Gastrocnemius medialis (tissue), 4 donors: Measurements from ENCODE around the gene CENPK. TPM values are rescaled to one million over a fixed set of nuclear protein-coding genes. Genes with fewer than 3 reads are reported as not detected.
"Not testable (repeated sequence)": the region's sequence is repeated elsewhere in the genome, so short reads cannot be mapped to it uniquely, and the experiment has no call there.

Experiments used
- ATAC-seq, 2 donors: fragments of 150-250 bp; one replicate each; pipeline ENCODE4 v1.9.1; 2016
- DNase-seq, 2 donors: peaks; one replicate each; pipeline ENCODE4 v3.0.0-alpha.2; 2019
- H3K27ac ChIP-seq, 4 donors: fragments of 200-600 bp; sonication (generic); 1 replicate in 1 of 4; 2 replicates in 3 of 4; pipeline ENCODE4 v1.5.1; 2016 to 2018; ENCODE audit warnings: mild to moderate bottlenecking in 2 of 4, moderate library complexity in 1 of 4
- H3K27me3 ChIP-seq, 3 donors: fragments of 200-600 bp; sonication (generic) in 2 of 3; 1 replicate in 1 of 3; 2 replicates in 2 of 3; pipeline versions ENCODE4 v1.5.1 to v1.6.0; 2016 to 2019; ENCODE audit warnings: mild to moderate bottlenecking in 1 of 3, moderate library complexity in 1 of 3
- H3K36me3 ChIP-seq, 2 donors: fragments of 200-600 bp; sonication (generic) in 1 of 2; one replicate each; pipeline ENCODE4 v1.5.1; 2017 to 2018
- H3K4me1 ChIP-seq, 2 donors: fragments of 200-600 bp; sonication (generic) in 1 of 2; one replicate each; pipeline ENCODE4 v1.5.1; 2016 to 2017; ENCODE audit warnings: mild to moderate bottlenecking in 2 of 2
- H3K4me3 ChIP-seq, 4 donors: fragments of 200-600 bp; sonication (generic) in 3 of 4; 1 replicate in 1 of 4; 2 replicates in 3 of 4; pipeline ENCODE4 v1.5.1; 2016 to 2019; ENCODE audit warnings: mild to moderate bottlenecking in 2 of 4
- H3K9me3 ChIP-seq, 3 donors: fragments of 200-600 bp; sonication (generic) in 2 of 3; 1 replicate in 1 of 3; 2 replicates in 2 of 3; pipeline ENCODE4 v1.5.1; 2016 to 2019
- CTCF ChIP-seq, 5 experiments: fragments of 450-650 bp in 3 of 5; fragments of 200-600 bp in 2 of 5; sonication (generic) in 2 of 5; IDR thresholded peaks in 4 of 5; conservative IDR thresholded peaks in 1 of 5; 1 replicate in 4 of 5; 2 replicates in 1 of 5; pipeline ENCODE4 v1.5.1; 2016 to 2019; ENCODE audit warnings: antibody characterized with exemption in 5 of 5, mild to moderate bottlenecking in 3 of 5, moderate library complexity in 3 of 5
- POLR2A ChIP-seq, 2 donors: fragments of 450-650 bp; IDR thresholded peaks; one replicate each; pipeline ENCODE4 v1.6.1; 2017; ENCODE audit warnings: antibody characterized with exemption in 2 of 2, mild to moderate bottlenecking in 2 of 2, moderate library complexity in 2 of 2
- in situ Hi-C, 4 donors: fragments of 200-750 bp; cut with MboI; loops; one replicate each; pipeline versions ENCODE4 v1.15.0 to v1.8.0; 2017; ENCODE audit warnings: low sequenced_read_pairs in 4 of 4
- intact Hi-C: fragments of 100-400 bp; cut with DNase I; formaldehyde crosslinking; loops from one replicate; pipeline ENCODE4 v1.15.1; 2023; ENCODE audit warnings: low total_unique reads
- total RNA-seq, 4 donors: library from RNA; depleted of rRNA; stranded (reverse); fragments of >200 nt; gene quantifications; one replicate each; pipeline versions ENCODE4 v1.1.0 to v1.2.3, GENCODE V29; 2016

CENPK gene
- total RNA-seq, 4 donors from 2014 or later: 0.56 TPM; not detected in 3

GRCh38 chr5:65506961-65507360 lies 56.0 kb downstream of the CENPK start:
- intact Hi-C loops (no loop called here), in situ Hi-C loops (no loop called here)
- no peak for ATAC-seq
- no peak for TF ChIP-seq CTCF (IDR thresholded peaks at IDR 0.05 in 4 of 5, conservative IDR thresholded peaks at IDR 0.05 in 1 of 5)
- TF ChIP-seq POLR2A (IDR thresholded peaks at IDR 0.05): no peak
- H3K9me3 ChIP-seq: no peaks in the 10 kb centered on the region
- no peaks in the 10 kb centered on the region for H3K4me1 ChIP-seq
- H3K27ac ChIP-seq: no peak overlapping the region
- H3K36me3 ChIP-seq: no peaks in the 10 kb centered on the region
- no peak overlapping the region for H3K4me3 ChIP-seq
- no peaks in the 10 kb centered on the region for H3K27me3 ChIP-seq
- no peak for DNase-seq

GRCh38 chr5:65489119-65489518 lies 73.8 kb downstream of the CENPK start:
- ATAC-seq (no peak), DNase-seq (no peak)
- H3K27me3 ChIP-seq: no peaks in the 10 kb centered on the region
- no peaks in the 10 kb centered on the region for H3K9me3 ChIP-seq
- no peak for TF ChIP-seq CTCF (IDR thresholded peaks at IDR 0.05 in 4 of 5, conservative IDR thresholded peaks at IDR 0.05 in 1 of 5)
- no peak for TF ChIP-seq POLR2A (IDR thresholded peaks at IDR 0.05)
- H3K27ac ChIP-seq: no peak overlapping the region
- no peaks in the 10 kb centered on the region for H3K36me3 ChIP-seq
- intact Hi-C loops: loop anchor here (10.0 kb wide), 1 partner anchor 1324 kb away; the partner anchor contains the start of gene RNF180
- in situ Hi-C loops: loop anchor here (10.0 to 25.0 kb wide), 6 partner anchors 377 to 852 kb away; no protein-coding TSS in a partner anchor
- H3K4me3 ChIP-seq: no peak overlapping the region
- no peaks in the 10 kb centered on the region for H3K4me1 ChIP-seq

- not testable (repeated sequence) for DNase-seq, H3K36me3 ChIP-seq, H3K4me3 ChIP-seq, H3K27ac ChIP-seq, H3K9me3 ChIP-seq, H3K27me3 ChIP-seq, H3K4me1 ChIP-seq, ATAC-seq
- in situ Hi-C loops (loop anchor here (10.0 to 25.0 kb wide), 6 partner anchors 376 to 851 kb away; no protein-coding TSS in a partner anchor), intact Hi-C loops (loop anchor here (10.0 kb wide), 1 partner anchor 1323 kb away; the partner anchor contains the start of gene RNF180)
Measured at GRCh38 chr5:65488038-65488687, 74.8 kb downstream of the CENPK start.

- not testable (repeated sequence) for H3K27me3 ChIP-seq, H3K4me3 ChIP-seq, H3K36me3 ChIP-seq, ATAC-seq, H3K27ac ChIP-seq, DNase-seq, H3K9me3 ChIP-seq, H3K4me1 ChIP-seq
- intact Hi-C loops (loop anchor here (10.0 kb wide), 1 partner anchor 1322 kb away; the partner anchor contains the start of gene RNF180), in situ Hi-C loops (loop anchor here (10.0 to 25.0 kb wide), 6 partner anchors 375 to 850 kb away; no protein-coding TSS in a partner anchor)
Measured at GRCh38 chr5:65486803-65487202, 76.2 kb downstream of the CENPK start.

GRCh38 chr5:65485405-65485804 lies 77.6 kb downstream of the CENPK start:
- no peaks in the 10 kb centered on the region for H3K27me3 ChIP-seq
- intact Hi-C loops: loop anchor here (10.0 kb wide), 1 partner anchor 1321 kb away; the partner anchor contains the start of gene RNF180
- no peak overlapping the region for H3K27ac ChIP-seq
- H3K36me3 ChIP-seq: no peaks in the 10 kb centered on the region
- H3K4me1 ChIP-seq: peaks cover 4 to 8% of the 10 kb centered on the region in 2 donors
- no peak for ATAC-seq
- no peak for TF ChIP-seq CTCF (IDR thresholded peaks at IDR 0.05 in 4 of 5, conservative IDR thresholded peaks at IDR 0.05 in 1 of 5)
- no peak for TF ChIP-seq POLR2A (IDR thresholded peaks at IDR 0.05)
- no peak overlapping the region for H3K4me3 ChIP-seq
- no peak for DNase-seq
- in situ Hi-C loops: loop anchor here (10.0 to 25.0 kb wide), 6 partner anchors 373 to 848 kb away; no protein-coding TSS in a partner anchor
- H3K9me3 ChIP-seq: no peaks in the 10 kb centered on the region
